GM18951 (cell line): ENCODE measurements around the gene EXOC7.

ENCODE experiments used
- POLR2A ChIP-seq: IDR thresholded peaks from 4 replicates; pipeline ENCODE4 v1.6.1; 2011; ENCODE audit warnings: mild to moderate bottlenecking; ENCODE audit not compliant: insufficient read length, insufficient read depth; ENCODE audit errors: extremely low read depth
- in situ Hi-C: fragments of 300-500 bp; cut with MboI; formaldehyde crosslinking; loops from one replicate; pipeline ENCODE4 v1.12.0; 2022; ENCODE audit warnings: low sequenced_read_pairs, mixed read lengths, inconsistent platforms; ENCODE audit not compliant: unreplicated experiment

EXOC7 gene

DNA sequence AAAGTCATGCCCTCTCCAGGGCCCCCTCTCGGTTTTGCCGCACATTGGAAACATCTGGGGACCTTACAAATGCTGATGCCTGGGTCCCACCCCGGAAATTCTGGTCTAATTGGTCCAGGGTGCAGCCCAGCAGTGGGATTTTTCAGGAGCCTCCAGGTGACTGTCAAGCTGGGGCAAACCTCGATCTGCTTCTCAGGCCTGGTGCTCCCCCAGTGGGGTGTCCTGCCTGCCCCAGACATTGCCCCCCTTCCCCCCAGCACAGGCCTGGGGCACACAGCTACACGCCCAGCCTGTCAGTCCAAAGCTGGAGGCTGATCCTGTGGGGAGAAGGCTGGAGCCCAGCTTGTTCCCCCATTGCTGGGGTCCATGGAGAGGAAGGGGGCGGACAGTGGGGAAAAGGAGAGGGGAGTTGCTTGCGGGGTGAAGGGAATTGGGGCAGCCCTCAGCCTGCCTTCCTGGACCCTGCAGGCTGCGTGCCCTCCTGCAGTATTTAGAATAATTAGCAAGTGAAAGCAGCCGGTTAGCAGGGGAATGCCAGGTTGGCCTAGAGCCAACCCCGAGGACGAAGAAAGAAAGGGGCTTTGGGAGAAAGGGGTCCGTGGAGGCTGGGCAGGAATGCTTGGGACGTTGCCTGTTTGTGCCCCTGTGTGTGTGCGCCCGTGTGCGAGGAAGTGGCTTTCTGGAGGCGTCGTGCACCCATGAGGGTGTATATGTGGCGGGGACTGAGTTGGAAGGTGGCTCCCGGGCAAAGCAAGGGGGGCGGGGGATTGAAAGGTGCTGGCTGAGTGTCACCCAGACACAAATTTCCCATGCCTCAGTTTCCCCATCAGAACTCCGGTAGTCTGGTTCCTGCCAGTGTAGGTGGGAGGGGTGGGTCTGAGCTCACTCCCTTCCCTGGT, 31.6 kb upstream of the EXOC7 start:
- in situ Hi-C loops, result no loop called here

DNA sequence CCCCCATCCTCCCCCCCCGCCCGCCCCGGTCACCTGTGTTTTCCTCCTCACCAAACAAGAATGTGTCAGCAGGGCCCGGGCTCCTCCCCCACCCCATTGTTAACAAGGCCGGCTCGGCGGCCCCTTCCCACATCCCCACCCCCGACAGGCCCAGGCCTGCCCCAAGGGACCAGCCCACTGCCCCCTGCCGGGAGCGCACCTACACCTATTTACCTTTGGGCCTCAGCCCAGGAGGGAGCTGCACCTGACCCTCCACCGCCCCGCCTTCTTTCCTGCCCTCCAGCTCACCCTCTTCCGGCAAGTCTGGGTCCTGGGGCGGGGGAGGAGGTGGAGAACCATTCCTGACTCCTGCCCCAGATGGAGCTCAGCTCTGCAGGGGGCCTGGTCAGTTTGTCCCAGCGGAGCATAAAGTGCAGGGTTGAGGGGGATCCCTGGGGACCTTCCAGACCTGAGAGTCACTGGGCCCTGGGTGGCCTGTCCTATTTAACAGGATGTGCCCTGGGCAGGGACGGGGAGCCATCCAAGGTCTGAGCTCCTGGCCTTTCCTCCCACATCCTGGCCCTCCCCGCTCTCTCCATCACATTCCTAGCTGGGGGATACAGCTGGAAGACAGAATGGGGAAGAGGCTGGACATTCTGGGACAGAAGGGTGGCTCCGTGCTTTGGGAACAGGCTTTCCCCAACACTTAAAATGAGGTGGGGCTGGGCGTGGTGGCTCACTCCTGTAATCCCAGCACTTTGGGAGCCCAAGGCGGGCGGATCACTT, 29.2 kb upstream of the EXOC7 start:
- TF ChIP-seq POLR2A, result no peak
- in situ Hi-C loops, result no loop called here

More for the DNA sequence above, 31.6 kb upstream of the EXOC7 start:
- no peak for TF ChIP-seq POLR2A

DNA sequence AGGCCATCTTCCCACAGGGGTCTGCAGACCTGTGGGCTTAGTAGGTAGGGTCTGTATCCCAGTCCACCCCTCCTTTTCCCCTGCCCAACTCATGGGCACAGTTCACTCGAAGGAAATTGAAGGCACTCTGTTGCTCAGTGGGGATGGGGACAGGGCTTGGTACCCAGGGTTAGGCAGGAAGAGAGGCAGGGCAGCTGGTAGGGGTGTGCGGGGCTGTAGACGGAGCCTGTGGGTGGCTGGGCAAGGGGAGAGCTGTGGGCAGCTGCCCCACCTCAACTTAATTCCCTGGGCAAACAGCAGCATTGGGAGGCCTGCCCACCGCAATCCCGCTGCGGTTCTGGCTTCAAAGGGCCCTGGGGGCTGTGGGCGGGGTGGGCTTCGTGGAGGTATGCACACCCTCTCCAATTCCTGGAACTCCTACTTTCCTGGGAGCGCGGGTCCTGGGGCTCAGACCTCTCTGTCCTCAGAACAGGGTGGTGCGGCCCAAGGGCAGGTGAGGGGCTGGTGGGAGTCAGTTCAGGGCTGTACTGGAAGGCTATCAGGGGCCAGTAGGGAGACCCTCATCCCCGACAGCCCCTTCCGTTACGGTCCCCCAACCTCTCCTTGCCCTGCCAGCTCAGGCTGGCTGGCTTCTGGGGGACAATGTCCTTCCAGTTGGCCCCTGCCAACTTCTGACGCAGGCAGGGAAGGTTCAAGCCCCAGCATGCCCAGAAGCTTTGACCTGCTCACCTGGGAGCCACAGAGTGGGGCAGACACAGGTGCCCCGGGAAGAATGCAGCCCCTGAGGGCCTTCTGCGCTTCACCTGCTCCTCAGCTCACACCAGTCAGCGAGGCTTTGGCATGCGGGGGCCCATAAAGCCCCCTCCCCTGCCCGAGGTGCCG, 28.3 kb upstream of the EXOC7 start:
- no peak for TF ChIP-seq POLR2A
- in situ Hi-C loops, result no loop called here

DNA sequence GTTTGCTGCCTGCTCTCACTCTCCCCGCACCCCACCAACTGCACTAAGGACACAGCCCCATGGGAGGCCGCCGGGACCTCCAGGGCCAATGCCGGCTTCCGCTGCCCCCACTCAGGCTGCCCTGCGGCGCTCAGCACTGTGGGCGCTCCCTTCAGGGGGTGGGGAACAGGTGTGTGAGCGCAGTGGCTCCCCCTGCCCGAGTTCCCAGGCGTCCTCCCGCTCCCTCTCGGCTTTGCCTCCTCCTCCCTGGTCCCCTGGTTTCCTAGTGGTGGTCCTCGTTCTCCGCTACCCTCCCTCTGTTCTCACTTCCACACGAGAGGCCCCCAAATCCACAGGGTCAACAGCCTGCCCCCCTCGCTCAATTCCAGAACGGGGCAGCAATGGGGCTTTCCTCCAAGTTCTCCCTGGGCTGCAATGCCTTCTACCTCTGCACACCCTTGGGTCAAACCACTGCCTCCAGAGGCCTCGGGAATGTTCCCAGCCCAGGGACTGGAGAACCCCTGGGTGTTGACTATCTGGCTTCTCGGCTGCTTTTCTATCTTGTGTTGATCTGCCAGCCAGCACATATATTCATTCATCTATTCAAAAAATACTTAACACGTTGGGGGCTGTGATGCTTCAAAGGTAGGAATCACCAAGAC, 27.6 kb upstream of the EXOC7 start:
- TF ChIP-seq POLR2A, result no peak
- in situ Hi-C loops, result no loop called here

DNA sequence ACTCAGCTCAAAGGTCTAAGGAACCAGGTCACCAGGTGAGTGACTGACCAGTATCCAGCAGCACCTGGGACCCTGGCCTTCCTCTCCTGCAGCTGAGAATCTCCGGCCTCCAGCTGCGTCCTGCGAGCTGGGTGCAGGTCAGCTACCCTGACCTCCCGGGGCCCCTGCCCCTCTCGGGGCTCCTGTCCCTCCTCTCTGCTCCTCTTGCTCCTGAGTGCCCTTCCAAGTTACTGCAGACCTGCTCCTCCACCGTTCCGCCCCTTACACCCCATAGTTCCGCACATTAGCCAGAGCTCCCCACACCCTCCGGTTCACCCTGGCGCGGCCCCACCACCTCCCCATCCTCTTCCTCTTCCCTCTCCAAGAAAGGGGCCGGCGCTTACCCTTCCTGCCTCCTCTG, 26.9 kb upstream of the EXOC7 start:
- no peak for TF ChIP-seq POLR2A
- in situ Hi-C loops, result no loop called here

DNA sequence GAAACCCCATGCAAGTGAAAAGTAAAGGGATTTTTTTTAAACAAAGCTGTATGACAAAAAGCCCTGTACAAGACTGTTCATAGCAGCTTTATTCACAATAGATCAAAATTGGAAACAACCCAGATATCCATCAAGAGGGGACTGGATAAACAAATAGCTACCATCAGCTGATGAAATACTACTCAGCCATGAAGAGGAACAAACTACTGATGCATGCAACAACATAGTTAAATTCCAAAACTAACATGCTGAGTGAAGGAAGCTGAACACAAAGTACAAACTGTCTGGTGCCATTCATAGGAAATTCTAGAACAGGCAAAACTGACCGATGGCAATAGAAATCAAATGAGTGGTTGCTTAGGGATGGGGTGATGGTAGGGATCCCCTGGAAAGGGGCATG, 22.3 kb upstream of the EXOC7 start:
- no peak for TF ChIP-seq POLR2A
- in situ Hi-C loops, result loop anchor here (5.0 kb wide), 1 partner anchor 156 kb away; no protein-coding TSS in a partner anchor

DNA sequence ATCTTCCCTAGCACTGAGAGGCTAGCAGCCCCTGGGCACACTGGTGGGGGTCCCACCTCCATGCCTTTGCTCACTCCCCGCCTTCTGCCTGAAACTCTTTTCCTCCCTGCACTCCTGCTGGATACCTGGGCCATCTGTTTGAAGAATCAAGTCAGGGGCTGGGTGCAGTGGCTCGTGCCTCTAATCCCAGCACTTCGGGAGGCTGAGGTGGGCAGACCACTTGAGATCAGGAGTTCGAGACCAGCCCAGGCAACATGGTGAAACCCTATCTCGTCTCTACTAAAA, 21.7 kb upstream of the EXOC7 start:
- in situ Hi-C loops, result loop anchor here (5.0 kb wide), 1 partner anchor 157 kb away; no protein-coding TSS in a partner anchor
- TF ChIP-seq POLR2A, result no peak

DNA sequence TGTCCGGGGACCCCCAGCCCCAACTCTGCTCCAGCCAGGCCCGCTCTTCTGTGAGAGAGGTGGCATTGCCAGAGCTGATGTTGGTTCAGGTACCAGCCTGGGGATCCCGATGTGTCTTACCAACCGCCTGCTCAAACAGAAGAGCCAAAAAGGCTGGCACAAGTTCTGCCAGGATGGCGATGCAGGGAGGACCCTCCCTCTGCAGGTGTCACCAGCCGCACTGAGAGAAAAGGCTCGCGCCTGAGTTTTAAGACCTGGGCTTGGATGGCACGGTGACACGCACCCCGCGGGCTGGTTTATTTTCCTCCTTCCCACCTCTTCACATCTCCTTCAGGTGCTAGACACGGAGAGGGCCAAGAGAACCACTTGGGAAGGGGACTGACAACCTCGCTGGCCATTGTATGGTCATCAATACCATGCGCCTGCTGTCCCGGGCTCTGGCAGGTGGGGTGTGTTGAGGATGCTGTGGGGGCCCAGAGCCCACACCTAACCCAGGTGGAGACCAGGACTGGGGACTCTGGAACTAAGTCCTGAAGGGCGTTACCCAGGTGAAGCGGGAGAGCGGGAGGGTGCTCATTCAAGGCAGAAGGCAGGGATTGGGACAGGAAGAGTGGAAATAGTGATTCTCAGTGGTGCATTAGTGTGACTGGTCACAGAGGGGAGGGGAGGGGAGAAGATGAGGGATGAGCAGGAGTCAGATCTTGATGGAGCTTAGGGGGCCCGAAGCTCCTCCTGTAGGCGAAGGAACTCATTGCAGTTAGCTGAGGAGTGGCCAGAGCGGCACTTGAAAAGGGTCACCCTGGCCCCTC, 21.2 kb upstream of the EXOC7 start:
- in situ Hi-C loops, result loop anchor here (5.0 kb wide), 2 partner anchors 58 to 158 kb away; no protein-coding TSS in a partner anchor

DNA sequence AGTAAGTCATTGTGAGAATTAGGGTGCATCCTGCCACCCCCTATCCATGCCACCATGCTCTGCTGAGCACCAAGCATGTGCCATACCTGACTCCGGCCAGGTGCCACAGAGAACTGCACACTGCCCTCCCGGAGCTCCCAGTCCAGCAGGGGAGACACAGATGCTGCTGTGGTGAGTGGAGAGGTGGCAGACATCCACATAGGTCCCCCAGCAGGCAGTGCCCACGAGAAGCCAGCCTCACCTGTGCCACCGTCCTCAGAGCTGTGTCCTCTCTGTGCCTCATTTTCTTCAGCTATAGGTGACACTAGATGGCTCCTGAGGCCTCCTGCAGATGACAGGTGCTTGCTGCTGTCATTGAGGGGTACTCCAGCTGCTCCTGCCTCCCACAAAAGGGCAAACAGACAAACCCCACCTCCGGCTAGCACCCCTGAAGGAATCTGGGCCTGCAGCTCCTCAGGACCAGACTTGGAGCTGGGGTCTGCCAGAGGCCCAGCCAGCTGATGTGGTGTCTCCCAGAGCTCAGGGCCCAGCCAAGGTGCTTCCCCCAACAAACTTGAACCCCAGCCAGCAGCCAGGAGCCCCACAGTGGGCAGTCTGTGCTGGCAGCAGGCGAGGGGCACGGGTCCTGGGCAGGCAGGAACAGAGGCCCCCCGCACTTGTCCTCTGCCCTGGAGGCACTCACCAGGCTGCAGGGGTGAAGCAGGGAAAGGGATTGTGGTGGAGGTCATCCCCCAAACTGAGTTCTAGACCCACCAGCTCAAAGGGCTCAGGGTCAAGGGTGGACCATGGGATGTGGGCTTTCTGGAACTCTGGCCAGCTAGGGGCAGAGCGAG, 20.4 kb upstream of the EXOC7 start:
- in situ Hi-C loops, result loop anchor here (5.0 kb wide), 1 partner anchor 58 kb away; no protein-coding TSS in a partner anchor
- no peak for TF ChIP-seq POLR2A

More for the DNA sequence above, 21.2 kb upstream of the EXOC7 start:
- TF ChIP-seq POLR2A, result no peak

DNA sequence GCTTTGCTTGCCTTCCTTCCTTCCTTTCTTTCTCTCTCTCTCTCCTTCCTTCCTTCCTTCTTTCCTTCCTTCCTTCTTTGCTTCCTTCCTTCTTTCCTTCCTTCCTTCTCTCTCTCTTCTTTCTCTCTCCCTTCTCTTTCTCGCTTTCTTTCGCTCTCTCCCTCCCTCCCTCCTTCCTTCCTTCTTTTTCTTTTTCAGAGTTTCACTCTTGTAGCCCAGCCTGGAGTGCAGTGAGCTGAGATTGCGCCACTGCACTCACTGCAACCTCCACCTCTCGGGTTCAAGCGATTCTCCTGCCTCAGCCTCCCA, 19.6 kb upstream of the EXOC7 start:
- TF ChIP-seq POLR2A, result no peak
- in situ Hi-C loops, result loop anchor here (5.0 kb wide), 1 partner anchor 59 kb away; no protein-coding TSS in a partner anchor
